Ramos (cell line): ENCODE data around the gene KLF17.
"Not testable (repeated sequence)": the region's sequence is repeated elsewhere in the genome, so short reads cannot be mapped to it uniquely, and the experiment has no call there.

Source experiments
- in situ Hi-C: fragments of 300-500 bp; cut with MboI; formaldehyde crosslinking; loops from one replicate; pipeline ENCODE4 v1.14.3; 2022; ENCODE audit warnings: low sequenced_read_pairs; ENCODE audit not compliant: unreplicated experiment

KLF17 gene

DNA sequence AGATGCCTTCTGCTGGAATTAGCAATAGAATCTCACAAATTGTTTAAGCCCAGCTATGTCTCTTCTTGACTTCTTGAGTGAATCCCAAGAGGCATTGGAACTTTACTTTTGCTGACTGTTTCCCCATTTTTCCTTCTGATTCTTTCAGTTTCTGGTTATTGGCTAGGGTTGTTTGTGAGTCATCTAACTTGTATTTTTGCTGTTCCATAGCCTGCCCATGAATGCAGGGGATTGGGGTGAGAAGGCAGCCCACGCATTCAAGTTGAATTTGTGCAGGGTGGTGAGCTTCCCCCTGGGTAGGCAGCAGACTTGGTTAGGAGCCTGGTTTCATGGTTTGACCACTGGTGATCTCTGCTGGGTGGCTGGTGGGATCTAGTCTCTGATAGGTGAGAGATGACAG lies 10.4 kb upstream of the KLF17 start:
- in situ Hi-C loops = no loop called here

DNA sequence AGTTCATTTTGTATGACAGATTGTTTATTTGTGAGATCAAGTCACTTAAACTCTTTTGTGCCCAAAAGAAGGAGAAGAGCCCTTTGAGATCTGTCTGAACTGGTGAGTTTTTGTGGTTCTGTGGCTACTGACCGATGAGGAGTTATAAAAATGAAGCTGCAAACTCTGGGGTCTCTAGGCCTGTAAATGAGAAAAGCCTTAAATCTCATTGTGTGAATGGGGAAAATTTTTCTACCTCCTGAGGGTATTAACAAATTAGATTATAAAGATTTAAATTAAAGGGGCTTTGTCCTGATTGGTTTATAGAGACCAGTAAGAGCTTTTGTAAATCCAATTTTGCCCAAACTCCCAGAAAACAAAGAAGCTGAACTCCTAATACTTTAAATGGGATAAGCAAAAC lies 9.7 kb upstream of the KLF17 start:
- in situ Hi-C loops = no loop called here

GRCh38 chr1:44110916-44111315 lies 7.7 kb upstream of the KLF17 start:
- in situ Hi-C loops = no loop called here

DNA sequence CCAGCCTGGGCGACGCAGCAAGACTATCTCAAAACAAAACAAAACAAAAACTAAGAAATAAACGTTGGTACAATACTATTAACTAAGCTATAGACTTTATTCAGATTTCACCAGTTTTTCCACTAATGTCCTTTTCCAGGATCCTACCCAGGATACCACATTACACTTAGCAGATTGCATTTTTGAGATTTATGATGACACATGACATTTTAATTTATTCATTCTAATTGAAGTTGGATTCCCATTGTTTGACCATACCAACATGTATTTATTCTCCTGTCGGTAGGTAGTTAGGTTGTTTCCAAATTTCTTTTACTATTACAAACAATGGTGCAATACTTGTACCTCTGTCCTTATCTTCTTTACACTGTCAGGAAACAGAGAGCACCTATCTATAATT lies 6.8 kb upstream of the KLF17 start:
- in situ Hi-C loops = no loop called here

DNA sequence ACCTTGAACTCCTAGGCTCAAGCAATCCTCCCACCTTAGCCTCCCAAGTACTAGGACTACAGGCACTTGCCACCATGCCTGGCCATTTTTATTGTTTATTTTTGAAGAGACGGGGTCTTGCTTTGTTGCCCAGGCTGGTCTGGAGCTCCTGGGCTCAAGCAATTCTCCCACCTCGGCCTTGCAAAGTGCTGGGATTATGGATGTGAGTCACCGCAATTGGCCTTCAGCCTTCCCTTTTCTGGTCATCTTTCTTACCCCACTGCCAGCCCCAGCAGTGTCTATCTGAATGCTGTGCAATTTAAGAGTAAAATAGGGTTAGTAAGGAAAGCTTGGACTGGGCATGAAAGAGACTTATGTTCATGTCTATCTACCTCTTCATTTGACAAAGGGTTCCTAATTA lies 6.1 kb upstream of the KLF17 start:
- in situ Hi-C loops = no loop called here

GRCh38 chr1:44113095-44113609 lies 5.5 kb upstream of the KLF17 start:
- in situ Hi-C loops = no loop called here

DNA sequence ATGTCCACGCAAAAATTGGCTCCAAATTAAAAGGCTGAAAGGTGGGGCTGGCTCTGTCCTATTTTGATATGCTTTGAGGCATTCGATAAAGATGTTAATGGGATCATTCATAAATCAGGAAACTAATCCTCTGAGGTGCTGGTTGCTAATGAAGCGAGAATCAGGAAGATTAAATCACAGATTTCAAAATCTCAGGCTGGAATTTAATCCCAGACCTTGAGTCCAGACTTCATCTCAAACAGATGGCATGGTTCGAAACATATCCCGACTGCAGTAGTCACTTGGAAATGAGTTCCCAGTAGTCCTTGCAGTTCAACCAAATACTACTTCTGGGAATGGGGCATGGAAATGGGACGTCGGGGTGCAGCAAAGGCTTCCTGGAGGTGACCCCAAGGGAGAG lies 4.5 kb upstream of the KLF17 start:
- in situ Hi-C loops = no loop called here

- in situ Hi-C loops = not testable (repeated sequence)
Observed at GRCh38 chr1:44117272-44117671, 1.3 kb upstream of the KLF17 start.

DNA sequence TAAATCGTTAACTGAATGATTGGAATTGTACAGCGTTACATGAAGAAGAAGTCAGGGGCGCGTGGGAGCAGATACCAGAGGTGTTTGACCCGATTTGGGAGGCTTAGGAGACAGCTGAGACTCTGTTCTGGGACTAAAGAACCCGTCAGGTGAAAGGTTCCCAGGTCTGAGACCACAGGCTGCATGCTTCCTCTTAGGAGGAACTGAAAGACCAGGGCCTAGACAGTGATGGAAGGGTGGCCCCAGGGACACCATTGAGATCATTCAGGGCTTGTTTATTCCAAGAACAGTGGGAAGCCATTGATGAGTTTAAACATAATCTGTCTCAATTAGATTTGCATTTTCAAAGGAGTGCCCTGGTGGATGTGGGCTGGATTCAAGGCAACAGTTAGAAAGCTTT lies 904 bp downstream of the KLF17 start:
- in situ Hi-C loops = no loop called here

DNA sequence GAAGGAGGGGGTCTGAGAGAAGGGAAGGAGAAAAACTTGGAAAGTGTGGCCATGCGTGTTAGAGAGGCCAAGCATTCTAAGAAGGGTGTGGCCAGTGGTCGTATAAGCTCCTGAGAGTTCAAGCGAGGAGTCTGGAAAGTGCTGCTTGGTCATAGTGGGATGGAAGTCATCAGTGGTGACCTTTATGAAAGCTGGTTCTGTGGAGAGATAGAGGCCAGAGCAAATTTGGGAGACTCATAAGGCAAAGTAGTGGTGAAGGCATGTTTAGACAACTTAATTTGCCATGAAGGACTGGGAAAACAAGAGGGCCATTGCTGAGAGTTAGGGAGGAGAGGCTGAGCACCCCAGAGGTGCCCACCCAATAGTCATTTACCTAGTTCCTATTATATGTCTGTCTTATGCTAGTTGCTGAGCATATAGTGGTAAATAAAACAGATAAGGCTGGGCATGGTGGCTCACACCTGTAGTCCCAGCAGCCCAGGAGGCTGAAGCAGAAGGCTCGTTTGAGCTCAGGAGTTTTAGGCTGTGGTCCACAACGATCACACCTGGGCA lies 1.9 kb downstream of the KLF17 start:
- in situ Hi-C loops = no loop called here

- in situ Hi-C loops = no loop called here
Observed at GRCh38 chr1:44129616-44130500, 11.2 kb downstream of the KLF17 start.

GRCh38 chr1:44131411-44131810 lies 12.8 kb downstream of the KLF17 start:
- in situ Hi-C loops = no loop called here

DNA sequence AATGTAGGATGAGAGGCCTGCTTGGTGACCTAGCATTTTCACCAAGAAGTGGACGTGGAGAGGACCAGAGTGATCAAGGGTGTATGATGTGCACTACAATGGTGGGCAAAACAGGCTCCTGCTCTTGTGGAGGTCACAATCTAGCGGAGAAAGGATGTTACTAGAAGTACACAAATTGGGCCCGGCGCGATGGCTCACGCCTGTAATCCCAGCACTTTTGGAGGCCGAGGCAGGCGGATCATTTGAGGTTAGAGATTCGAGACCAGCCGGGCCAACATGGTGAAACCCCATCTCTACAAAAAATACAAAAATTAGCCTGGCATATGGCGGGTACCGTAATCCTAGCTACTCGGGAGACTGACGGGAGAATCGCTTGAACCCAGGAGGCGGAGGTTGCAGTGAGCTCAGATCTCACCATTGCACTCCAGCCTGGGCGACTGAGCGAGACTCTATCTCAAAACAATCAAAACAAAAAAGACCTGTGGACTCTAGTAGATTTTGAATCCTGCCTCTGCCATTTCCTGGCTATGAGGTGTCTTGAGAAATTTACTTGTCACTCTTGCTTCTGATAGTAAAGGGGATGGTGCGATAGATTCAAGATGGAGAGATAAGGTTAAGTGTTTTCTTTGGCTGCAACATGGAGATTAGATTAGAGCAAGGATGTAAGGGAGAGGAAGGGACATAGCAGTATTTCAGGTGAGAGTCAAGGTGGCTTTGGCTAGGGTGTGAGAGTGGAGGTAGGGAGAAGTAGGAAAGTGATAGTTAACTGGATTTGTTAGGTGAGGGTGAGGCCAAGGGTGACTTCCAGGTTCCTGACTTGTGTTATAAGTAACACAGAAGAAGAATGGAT lies 15.7 kb downstream of the KLF17 start:
- in situ Hi-C loops = no loop called here

DNA sequence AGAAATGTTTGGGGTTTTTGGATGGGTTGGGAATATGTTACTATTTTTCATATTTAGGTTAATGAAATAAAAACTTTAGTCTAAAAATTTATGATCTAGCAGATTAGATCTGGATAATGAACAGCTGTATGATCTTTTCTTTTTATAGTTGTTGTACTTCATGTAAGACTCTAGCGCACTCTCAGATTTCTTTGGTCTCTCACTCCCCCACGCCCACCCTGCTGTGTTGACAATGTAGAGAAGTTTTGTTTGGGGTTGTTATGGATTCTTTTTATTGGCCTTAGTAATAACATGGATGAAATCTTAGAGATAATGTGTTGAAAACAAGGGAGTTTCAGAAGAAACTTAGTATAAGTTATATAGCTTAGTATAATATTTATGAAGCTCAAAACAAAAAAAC lies 17.3 kb downstream of the KLF17 start:
- in situ Hi-C loops = no loop called here

GRCh38 chr1:44138239-44138638 lies 19.6 kb downstream of the KLF17 start:
- in situ Hi-C loops = no loop called here

DNA sequence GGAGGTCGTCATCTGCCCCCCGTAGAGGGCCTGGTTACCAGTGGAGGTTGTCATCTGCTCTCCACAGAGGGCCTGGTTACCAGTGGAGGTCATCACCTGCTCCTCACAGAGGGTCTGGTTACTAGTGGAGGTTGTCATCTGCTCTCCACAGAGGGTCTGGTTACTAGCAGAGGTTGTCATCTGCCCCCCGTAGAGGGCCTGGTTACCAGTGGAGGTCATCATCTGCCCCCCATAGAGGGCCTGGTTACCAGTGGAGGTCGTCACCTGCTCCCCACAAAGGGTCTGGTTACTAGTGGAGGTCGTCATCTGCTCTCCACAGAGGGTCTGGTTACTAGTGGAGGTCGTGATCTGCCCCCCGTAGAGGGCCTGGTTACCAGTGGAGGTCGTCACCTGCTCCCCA lies 20.9 kb downstream of the KLF17 start:
- in situ Hi-C loops = not testable (repeated sequence)

DNA sequence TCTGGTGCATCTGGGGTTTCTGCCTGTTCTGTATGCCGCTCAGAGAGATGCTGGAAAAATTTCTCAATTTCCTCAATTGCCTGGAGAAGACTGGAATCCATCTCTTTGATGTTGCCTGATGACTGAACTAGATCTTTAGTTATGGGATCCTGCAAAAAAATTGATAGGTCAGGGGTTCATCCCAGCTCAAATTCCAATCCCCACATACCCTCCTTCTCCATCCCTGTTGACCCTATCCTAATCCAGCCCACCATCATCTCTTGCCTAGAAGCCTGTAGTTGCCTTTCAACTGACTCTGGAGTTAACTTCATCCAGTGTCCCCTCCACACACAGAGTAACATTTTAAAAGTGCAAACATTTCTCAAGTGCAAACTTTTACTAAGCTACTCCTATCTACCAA lies 22.9 kb downstream of the KLF17 start, which contains the start of gene KLF18:
Gene KLF18 (minus strand): TSS at position 101 of the 400 bp plus-strand sequence. CDS start 0 bp downstream, at position 101.
- in situ Hi-C loops = no loop called here

DNA sequence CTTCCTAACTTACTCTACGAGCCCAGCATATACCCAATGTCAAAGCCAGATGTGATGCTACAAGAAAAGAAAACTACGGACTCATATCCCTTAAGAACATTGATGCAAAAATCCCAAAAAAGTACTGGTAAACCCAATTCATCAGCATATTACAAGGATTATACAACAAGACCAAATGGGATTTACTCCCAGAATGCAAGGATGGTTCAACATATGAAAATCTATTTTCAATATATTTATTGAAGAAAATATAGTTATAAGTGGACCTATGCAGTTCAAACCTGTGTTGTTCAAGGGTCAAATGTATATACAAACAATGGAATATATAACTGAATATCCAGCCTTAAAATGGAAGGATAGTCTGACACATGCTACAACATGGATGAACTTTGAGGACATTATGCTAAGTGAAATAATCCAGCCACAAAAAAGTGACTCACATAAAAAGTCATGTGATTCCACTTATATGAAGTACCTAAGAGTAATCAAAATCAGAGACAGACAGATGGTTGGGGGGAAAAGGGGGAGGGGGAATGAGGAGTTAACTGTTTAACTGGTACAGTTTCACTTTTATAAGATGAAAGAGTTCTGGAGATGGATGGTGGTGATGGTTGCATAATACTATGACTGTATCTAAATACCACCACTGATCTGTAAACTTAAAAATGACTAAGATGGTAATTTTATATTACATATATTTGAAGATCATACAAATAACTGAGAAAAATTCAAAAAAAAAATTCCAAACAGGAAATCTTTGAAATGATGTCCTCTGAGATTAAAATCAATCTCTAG lies 26.5 kb downstream of the KLF17 start:
- in situ Hi-C loops = no loop called here

DNA sequence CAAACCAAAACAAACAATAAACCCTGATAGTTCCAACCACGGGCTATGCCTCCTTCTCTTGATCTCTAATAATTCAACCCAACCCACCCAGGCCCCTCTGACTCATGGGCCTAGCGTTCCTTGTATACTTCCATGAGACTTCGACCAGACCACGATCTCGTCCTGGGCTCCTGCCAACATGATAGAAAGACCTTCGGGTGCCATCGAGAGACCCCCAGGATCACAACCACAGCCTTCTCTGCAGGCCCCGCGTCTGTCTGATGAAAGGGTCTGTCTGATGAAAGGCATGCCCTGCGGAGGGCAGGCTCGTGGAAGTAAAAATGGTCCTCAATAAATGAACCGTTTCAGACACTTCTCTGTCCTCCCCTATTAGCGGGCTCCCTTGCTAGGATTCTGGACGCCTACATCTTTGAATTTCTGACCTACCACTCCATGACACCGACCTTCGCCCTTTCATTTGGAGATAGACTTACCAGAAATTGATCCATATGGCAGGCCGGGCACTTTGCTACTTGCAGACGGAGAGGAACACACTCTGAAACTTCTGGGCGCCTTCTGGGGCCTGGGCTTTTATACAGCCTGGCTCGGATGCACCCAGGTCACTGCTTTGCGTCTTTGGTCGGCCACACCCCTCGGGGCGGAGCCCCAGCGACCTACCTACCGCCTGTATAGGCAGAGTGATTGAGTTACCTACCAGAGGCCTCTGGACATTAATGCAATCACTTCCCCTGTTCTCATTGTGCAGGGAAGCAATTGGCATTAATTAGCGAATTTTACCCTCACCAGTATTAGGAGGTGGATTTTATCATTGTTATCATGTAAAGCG lies 28.1 kb downstream of the KLF17 start:
- in situ Hi-C loops = no loop called here
